GM19351 (cell line): ENCODE measurements around the gene NEURL2.
A peak's percentile ranks its signal among the peaks of the same experiment; 100 is the strongest.
"Not testable (repeated sequence)": the region's sequence is repeated elsewhere in the genome, so short reads cannot be mapped to it uniquely, and the experiment has no call there.

Experiments used
- ATAC-seq: cut with Tn5 transposase; IDR thresholded peaks from one replicate; pipeline ENCODE4 v1.9.1; 2021; ENCODE audit warnings: mild to moderate bottlenecking, moderate library complexity; ENCODE audit not compliant: unreplicated experiment

NEURL2 gene

GRCh38 chr20:45874576-45874975 is 16.4 kb downstream of the NEURL2 start:
- ATAC-seq, result no peak

- not testable (repeated sequence) for ATAC-seq
These were observed 16.9 kb downstream of the NEURL2 start for GRCh38 chr20:45874104-45874481.

- no peak for ATAC-seq
These were observed 17.5 kb downstream of the NEURL2 start for GRCh38 chr20:45873409-45874103.

GRCh38 chr20:45872626-45873025 is 18.4 kb downstream of the NEURL2 start:
- ATAC-seq, result no peak

GRCh38 chr20:45867819-45868176 is 23.2 kb downstream of the NEURL2 start:
- no peak for ATAC-seq

GRCh38 chr20:45867136-45867818 is 23.7 kb downstream of the NEURL2 start:
- ATAC-seq, result no peak

- no peak for ATAC-seq
These were observed 24.6 kb downstream of the NEURL2 start for GRCh38 chr20:45866454-45866853.

- ATAC-seq, result no peak
These were observed 27.2 kb downstream of the NEURL2 start for GRCh38 chr20:45863543-45864470.

GRCh38 chr20:45861221-45862075 is 29.6 kb downstream of the NEURL2 start:
- ATAC-seq, result no peak

GRCh38 chr20:45860560-45861220 is 30.3 kb downstream of the NEURL2 start:
- no peak for ATAC-seq

GRCh38 chr20:45859916-45860315 is 31.1 kb downstream of the NEURL2 start:
- no peak for ATAC-seq

- peak; percentile 34 for ATAC-seq
These were observed 33.2 kb downstream of the NEURL2 start for GRCh38 chr20:45857882-45858216.

- ATAC-seq, result peak; percentile 95
These were observed 33.7 kb downstream of the NEURL2 start, which contains the start of the genes ACOT8 and ZSWIM3 for GRCh38 chr20:45857114-45857881. Gene ACOT8, minus strand, starts transcription at chr20:45857392. Its CDS starts 77 bp downstream, at chr20:45857315. Gene ZSWIM3, plus strand, starts transcription at chr20:45857614. Its CDS starts 212 bp downstream, at chr20:45857826.

GRCh38 chr20:45853484-45853883 is 37.5 kb downstream of the NEURL2 start:
- ATAC-seq, result no peak

- no peak for ATAC-seq
These were observed 38.7 kb downstream of the NEURL2 start for GRCh38 chr20:45852326-45852725.

- ATAC-seq, result no peak
These were observed 39.5 kb downstream of the NEURL2 start for GRCh38 chr20:45851501-45851900.

GRCh38 chr20:45850926-45851325 is 40.1 kb downstream of the NEURL2 start:
- ATAC-seq, result no peak

GRCh38 chr20:45850238-45850637 is 40.8 kb downstream of the NEURL2 start:
- no peak for ATAC-seq

GRCh38 chr20:45848969-45849582 is 41.9 kb downstream of the NEURL2 start:
- no peak for ATAC-seq
